ENCODE measurements around the gene PREX1.
A peak's percentile ranks its signal among the peaks of the same experiment; 100 is the strongest.

The PREX1 gene

DNA sequence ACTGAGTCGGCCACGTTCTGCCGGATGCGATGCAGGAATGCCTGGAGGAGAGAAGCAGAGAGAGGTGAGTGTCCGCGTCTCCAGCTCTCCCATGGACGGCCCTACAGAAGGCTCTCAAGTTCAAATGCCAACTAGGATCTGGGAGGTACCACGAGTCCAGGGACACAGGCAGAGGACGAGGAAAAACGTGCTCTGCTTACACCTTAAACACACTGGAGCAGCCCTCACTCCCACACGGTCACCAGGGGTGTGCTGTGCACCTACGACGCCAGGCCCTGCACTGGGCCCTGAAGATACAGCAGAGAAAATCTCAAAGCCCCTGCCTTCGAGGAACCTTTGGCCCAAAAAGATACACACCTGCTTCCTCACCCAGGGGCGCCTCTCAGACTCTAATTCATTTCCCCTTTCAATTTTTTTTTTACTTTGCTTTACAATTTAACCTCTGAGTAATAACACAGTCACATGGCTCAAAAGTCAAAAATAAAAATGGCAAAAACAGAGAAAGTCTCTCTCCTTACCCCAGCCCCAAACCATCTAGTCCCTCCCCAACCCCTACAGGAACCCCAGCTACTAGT is 79.9 kb downstream of the PREX1 start:
- no peak for DNase-seq

DNA sequence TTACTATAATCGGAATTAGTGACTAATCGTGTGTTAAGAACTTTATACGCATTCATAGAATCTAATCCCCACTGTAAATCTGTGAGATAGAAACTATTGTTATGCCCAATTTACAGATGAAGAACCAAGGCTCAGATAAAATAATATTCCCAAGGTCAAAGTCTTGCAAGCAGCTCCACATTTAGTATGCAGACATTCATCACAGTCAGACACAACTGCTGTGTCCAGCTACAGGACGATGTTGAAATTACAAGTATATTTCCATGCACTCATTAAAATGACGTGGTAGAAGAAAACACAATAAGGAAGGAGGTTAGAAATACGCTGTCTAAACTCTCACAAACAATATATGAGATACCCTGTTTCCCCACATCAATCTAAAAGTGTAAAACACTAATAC is 82.5 kb downstream of the PREX1 start:
- peak; percentile 40 for DNase-seq

DNA sequence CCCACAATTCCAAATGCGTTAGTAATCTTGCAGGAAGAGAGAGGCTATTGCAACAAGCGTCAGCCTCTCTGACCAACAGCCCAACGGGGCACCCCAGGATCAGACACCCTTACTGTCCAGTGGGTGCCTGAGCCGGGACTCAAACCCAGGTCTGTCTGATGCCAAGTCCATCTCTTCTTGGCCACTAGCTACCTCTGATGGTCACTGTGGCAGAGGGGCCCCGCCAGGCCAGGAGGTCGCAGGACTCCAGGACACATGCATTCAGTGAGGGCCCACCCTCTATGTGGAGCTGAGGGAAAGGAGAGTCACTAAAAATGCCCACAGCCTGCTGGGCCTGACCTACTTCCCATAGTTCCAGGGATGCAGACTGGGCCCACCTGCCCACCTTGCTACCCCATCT is 83.3 kb downstream of the PREX1 start:
- DNase-seq: no peak

DNA sequence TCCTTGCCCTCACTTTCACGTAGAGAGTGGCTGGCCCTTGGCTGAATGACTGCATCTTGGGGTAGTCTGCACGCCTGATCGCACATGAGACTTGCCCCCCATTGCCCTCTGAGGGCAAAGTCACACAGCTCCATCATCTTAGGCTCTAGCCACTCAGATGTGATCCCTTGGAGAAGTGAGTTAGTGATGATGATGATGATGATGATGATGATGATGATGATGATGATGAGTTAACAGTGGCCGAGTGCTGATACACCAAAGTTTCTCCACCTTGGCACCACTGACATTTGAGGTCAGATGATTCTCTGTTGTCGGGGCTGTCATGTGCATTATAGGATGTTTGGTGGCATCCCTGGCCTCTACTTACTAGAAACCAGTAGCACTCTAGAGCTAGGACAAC is 84.0 kb downstream of the PREX1 start:
- no peak for DNase-seq

DNA sequence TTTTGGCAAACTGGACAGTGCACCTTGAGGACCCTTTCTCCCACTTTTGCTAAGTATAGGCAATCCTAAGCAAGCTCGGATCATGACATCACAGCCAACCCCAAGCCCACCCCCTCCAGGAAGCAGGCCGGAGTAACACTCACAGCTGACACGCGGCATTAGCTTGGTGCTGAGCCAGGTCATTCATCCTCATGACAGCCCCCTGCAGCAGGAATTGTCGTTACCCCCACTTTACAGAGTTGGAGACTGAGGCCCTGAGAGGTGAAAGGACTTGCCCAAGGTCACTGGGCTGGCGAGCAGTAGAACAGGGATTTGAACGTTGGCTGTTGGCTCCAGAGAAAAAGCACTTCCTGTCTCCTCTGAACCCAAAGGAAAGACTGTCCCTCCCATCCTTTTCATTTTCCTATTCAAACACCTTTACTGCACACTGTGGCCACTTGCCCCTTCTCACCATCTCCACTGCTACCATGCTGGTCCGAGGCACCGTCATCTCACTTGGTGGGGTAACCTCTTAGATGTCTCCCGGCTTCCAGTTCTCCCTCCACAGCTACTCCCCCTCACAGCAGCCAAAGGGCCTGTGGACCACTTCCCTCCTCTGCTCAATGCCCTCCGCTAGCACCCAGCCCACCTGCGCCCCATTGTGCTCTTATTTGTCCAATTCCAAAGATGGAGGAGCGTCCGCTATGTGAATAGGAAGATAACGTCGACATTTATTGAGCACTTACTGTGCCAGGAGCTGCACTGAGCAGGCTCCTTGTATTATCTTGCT is 84.7 kb downstream of the PREX1 start:
- no peak for DNase-seq

DNA sequence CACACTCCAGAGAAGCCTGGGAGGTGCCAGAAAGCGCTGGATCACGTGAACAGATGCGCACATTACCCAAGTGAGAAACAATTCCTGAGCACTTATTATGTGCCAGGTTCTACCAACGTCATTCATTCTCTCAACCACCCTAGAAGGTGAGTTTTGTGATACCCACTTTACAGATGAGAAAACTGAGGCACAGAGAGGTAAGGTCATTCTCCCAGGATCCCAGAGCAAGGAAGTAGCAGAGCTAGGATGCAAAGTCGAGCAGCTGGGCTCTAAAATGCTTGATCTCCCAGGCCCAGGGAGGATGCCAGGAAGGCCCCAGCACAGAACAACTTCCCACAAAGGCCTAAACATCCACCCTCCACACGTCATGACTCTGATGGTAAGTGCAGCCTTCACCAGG is 85.6 kb downstream of the PREX1 start:
- no peak for DNase-seq

DNA sequence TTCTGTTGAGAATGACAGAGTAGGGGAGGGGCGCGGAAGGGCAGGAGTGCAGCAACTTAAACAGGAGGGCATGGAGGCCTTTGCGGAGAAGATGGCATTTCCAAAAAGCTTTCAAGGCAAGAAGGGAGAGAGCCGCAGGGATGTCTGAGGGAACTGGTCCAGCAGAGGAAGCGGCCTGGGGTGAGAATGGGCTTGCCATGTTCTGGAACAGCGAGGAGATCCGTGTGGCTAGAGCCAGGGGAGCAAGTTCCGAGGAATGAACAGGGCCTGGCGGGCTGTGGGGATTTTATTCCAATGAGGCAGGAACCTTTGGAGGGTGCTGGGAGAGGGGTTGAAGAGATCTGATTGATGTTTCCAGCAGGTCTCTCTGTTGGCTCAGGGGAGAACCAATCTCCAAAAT is 86.1 kb downstream of the PREX1 start:
- no peak for DNase-seq

DNA sequence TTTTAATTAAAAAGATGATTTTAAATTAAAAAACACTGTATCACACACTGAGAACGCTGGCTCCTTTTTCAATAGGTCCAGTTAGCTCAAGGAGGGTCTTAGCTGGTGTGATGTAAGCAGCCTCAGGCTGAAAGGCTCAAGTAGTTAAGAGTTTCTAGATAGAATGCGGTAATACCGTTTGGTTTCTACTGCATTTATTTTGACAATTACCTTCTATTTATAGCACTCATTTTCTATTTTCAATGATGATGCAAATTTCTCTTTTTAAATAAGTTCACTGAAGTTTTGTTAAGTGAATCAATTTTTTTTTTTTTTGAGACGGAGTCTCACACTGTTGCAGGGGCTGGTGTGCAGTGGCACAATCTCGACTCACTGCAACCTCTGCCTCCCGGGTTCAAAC is 87.1 kb downstream of the PREX1 start:
- no peak for DNase-seq

DNA sequence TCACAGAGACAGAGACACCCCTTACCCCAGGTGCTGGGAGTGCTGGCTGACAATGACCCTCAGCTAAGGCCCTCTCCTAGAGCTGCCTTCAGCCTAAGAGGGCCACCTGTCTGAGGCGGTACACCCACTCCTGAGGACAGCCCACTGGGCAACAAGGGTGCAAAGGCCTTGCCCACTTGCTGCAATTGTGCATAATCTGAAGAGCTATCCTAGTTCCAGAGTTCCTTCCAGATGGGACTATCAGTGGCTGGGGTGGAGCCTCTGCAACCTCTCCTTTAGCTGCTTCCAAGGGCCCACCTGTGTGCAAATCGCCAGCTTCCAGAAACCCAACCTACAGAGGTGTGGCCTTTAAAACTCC is 87.5 kb downstream of the PREX1 start:
- no peak for DNase-seq

DNA sequence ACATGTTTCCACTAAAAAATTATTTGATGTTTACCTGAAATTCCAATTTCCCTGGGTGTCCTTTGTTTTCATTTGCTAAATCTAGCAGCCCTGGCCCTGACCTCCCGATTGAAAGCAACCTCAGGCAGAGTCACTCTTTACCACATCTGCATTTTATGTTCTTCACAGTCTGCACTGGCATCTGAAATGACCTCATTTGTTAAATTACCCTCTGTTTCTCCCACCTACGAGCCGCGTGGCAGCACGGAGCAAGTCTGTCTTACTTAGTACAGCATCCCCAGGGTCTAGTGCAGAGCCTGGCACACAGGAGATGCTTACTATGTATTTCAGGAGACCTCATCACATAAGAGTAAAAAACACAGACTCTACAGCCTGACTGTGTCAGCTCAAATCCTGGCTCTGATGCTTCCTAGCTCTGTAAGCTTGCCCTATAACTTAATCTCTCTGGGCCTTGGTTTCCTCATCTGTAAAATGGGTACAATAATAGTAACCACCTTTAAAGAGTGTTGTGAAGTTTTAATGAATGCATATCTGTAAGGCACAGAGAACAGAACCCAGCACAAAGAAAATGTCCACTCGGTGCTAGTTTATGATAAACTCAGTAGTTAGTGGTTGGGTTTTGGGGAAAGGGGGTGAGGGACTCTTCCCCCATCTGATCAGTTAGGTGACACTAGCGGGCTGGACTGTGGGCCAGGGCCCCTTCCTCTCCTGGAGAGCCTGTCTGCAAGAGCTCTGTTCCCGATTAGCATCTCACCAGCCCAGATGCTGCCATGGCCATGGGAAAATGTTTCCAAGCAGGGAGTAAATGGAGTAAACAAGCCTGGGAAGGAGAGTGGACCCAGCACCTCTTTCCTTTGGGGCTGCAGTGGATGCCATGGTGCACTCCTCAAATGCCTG is 88.2 kb downstream of the PREX1 start:
- no peak for DNase-seq

DNA sequence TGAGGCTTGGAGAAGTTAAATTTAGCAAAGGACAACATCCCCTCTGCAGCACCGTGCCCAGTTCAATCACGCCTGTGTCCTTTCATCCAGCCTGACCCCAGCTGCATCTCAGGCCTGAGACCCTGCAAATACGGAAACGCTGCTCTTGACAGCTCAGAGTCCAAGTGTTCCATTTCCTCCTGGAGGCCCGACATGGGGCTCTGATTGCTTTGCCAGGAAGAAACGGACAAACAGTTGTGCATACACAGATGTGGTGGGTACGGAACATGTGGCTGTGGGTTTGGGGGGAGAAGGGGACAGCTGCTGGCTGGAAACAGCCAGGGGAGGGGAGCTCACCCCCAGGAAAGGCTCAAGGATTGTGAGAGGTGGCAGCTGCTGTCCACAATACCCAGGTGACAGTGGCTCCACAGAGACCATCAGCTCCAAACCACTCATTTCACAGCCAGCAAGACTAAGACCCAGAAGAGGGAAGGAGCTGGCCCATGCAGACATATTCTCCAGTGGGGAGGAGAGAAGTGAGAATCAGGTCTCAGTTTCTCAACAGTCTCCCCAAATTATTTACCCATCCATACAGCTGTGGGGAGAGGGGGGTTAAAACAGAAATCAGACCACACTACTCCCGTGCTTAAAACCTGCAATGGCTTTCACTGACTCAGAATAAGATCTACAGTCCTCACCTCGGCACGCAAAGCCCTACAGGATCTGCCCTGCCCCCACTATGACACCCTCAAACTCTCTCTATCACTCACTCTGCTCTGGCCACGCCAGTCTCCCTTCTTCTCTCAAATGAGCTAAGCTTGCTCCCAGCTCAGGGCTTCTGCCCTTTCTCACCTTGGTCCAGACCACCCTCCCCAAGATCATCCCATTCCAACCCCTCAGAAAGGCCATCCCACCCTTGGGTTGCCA is 89.1 kb downstream of the PREX1 start:
- DNase-seq: no peak

DNA sequence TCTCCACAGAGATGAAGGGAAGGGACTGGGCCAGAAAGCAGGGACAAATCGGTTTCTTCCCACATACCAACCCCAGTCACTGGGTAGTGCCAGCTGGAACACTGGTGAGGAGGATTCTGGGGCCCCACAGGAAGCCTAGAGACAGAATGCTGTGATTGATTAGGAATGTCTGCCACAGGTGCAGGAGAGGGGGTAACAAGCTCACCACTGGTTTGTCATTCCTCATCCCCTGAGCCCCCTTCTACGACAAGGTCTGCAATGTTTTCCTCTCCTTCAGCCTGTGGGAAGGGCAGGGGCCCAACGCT is 89.8 kb downstream of the PREX1 start:
- DNase-seq: no peak

DNA sequence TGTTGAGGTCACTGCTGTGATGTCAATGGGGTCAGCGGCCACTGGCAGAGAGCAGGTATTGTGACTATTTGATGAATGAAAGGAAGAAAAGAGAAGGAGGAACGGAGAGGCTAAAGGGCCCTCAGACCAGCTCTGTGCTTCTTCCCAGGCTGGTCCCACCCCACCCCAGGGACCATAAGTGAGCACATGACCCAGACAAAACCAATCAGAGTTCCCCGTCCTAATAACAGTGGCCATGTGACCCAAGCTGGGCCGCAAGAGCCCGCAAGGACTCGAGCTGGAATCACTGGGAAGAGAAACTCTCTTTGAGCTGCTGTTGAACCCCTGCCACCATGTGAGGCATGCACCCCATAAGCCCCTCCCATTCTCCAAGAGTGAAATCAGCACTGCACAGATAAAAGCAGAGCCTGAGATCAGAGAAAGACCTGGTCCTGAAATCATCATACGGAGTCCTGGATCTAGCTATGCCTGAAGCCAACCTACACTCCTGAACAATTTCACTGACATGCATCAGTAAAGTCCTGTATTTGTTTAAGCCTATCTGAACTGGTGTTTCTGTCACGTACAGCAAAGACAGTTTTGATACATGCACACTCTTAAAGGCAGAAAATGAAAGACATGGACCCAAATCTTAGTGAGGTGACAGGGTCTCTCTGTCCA is 90.2 kb downstream of the PREX1 start:
- no peak for DNase-seq

DNA sequence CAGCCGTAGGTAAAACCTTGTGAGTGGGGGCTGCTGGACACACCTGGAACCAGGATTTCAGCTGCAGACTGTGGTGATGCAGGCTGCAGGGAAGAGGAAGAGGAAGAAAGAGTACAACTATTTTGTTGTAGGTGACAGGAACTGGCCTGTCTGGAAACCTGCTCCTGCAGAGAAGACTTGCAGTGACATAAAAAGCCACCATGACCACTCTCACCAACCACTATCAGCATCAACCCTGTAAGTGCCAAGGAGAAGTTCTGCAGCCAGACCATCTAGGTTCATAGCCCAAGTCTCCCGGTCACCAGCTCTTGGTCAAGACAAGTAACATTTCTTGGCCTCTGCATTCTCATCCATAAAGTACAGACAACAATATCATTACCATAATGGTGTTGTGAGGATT is 91.2 kb downstream of the PREX1 start:
- DNase-seq: no peak

DNA sequence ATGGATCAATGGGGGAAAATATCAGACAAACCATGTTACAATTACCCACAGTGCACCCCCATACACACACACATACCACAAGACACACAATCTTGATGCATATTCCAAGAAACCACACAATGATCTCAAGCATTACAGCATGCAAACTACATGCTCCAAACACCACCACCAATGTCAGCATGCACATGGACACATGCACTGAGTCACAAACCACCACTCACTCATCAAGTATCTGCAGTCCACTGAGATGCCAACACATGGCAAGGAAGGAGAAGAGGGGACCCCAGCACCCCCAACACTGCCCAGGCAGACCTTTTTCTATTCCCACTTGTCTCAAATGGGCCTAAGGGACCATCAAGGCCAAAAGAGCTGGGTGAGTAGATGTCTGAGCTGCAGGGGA is 91.6 kb downstream of the PREX1 start:
- no peak for DNase-seq

DNA sequence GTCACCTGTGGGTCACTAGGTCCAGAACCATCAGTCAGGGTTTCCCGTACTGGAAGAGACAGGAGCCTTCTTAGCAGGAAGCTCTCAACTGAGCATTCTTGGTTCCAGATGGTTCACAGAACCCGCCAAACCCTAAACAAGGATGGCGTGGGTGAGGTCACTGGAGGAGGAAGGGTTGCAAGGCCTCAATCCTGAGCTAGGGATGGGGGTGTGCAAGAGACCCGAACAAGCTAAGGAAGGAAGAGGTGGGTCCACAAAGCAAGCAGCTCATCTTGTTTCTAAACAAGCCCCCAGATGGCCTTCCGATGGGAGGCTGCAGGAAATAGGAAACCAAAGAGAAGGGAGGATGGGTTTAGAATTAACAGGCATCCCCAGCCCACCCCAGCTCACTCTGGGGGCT is 92.7 kb downstream of the PREX1 start:
- no peak for DNase-seq

DNA sequence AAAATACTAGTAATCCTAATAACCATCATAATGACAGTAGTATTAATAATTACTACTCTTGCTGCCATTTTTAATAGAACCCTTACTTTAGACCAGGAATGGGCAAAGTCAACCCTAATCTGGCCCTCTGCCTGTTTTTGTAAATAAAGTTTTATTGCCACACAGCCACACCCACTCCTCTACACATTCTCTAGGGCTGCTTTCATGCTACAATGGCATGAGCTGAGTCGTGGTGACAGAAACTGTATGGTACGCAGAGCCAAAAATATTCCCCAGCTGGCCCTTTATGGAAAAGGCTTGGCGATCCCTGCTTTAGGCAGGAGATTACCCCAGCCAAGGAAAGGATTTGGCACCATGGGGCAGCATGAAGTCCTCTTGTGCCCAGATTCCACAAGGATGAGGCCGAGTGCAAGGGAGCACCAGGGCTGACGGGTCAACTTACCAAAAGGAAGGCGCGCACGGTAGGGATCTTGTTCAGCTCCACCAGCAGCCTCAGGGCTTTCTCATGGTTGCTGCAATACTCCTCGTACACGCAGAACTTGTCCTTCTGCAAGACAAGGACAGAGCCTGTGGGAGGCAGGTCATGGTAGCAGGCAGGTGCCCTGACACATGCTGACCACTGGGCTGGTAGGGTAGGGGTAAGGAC is 93.6 kb downstream of the PREX1 start:
- no peak for DNase-seq

DNA sequence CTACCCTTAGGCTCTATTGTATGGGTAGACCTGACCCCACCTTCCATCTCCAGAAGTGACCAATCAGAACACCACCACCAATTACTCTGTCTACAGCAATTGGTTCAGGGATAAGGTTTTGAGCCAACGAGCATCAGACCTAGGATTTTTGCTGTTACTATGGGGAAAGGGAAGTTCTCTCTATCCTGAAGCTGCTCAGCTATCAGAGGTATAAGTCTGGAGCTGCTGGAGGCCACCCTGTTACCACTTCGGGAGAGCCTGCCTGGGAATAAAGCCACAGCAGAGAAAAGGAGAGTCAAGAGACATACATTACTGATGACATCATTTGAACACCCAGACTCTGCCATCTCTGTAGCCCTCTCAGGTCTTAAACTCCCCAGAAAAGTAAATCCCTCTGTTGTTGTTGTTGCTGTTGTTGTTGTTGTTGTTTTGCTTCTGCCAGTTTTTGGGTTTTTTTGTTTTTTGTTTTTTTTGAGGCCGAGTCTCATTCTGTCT is 94.5 kb downstream of the PREX1 start:
- DNase-seq: no peak

DNA sequence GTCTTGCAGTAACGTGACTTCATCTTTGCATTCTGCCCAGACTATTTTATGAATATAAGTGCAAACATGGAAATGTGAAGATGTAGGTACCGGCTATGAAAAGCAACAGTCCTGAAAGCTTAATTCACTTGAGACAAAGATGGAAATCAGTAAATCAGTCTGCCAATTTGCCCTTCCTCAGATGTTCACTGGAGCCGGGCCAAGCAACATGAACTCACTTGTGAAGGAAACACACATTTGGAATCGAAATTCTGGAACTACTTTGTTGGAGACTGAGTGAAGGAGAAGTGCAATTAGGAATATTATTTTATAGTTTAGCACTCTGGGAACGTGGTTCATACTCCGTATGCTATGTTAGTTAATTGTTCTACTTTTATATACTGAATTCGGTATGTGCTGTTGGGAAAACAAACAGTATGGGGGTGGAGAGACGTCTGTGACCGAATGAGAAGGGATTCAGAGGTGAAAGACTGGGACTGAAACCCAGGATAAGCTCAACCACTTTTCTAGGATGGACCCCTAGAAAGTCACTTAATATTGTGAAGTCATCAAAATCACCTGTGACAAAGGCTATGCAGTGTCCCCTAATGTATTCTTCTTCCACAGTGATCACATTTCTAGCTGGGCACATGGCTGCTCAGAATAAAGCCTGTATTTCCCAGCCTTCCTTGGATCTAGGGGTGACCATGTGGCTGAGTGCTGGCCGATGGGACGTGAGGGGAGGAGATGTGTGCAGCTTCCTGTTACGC is 95.5 kb downstream of the PREX1 start:
- no peak for DNase-seq

DNA sequence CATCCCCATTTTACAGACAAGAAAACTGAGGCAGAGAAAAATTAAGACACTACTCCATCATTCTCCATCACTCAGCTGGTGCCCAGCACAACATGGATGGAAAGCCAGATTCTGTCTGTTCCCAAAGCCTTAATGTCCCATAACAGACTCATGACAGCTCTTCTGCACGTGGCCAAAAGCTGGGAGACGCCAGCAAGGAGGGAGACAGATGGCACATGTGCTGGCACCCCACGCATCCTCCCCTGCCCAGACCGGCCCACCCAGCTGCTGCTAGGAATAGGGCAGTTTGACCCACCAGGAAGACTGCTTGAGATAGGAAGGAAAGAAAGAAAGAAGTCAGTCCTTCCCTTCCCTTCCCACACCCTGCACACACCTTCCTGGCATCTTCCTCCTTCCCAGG is 96.3 kb downstream of the PREX1 start:
- no peak for DNase-seq

DNA sequence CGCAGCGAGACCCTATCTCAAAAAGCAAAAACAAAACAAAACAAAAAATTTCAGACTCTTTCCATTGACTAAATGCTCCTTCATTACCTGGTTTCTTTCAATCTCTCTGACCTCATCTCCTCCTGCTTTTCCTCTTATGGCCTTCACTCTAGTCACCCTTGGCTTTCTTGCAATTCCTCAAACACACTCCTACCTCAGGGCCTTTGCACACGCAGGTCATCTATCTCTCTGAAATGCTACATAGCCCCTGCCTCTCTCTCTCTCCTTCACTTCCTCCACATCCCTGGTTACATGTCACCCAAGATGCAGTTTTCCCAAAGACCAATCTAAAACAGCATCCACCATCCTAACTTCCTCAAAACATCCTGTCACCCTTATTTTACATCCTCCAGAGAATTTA is 96.8 kb downstream of the PREX1 start:
- no peak for DNase-seq
